HG02885 (cell line): ENCODE measurements around the gene RAPGEF3.

Source experiments
- ATAC-seq: cut with Tn5 transposase; IDR thresholded peaks from one replicate; pipeline ENCODE4 v1.9.1; 2021; ENCODE audit warnings: mild to moderate bottlenecking; ENCODE audit not compliant: unreplicated experiment, poor library complexity

The RAPGEF3 gene

GRCh38 chr12:47705566-47706425 is 52.9 kb downstream of the RAPGEF3 start, which contains the start of gene RPAP3:
Gene RPAP3, minus strand, starts transcription at chr12:47706030. Its CDS starts 3,190 bp downstream, at chr12:47702840.
- peak; percentile 87 for ATAC-seq

DNA sequence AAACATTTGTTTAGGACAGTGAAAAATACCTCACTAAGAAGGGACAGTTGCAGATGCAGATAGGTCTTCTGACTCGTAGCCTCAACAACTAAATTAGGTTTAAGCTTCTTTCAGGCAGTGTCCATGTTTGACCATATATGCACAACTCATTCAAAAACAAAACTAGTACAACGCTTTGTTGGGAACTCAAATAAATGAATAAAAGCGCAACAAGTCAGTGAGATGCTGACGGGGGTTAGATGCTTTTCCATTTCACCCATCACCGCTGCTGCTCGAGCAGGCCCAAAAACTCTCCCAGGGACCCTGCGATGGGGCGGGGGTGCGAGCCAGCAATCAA is 53.5 kb downstream of the RAPGEF3 start:
- ATAC-seq = no peak

GRCh38 chr12:47704719-47705118 is 54.0 kb downstream of the RAPGEF3 start:
- ATAC-seq = no peak

DNA sequence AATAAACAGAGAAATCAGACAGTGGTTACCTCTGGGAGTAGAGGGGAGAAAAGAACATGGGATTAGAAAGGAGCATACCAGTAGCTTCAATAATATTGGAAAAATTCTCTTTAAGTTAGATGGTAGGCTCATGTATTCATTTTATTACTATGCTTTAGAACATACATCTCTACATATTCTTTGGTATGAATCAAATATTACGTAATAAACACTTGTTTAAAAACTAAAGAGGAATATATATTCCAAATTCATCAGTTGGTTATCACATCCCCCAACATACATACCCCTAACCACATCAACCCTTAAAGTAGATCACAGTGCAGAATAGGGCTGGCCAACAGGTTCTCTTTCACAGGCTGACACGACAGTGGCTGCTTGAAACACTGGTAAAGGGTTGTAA is 58.4 kb downstream of the RAPGEF3 start:
- ATAC-seq = no peak

- ATAC-seq = no peak
Observed at GRCh38 chr12:47698631-47699030, 60.0 kb downstream of the RAPGEF3 start.

DNA sequence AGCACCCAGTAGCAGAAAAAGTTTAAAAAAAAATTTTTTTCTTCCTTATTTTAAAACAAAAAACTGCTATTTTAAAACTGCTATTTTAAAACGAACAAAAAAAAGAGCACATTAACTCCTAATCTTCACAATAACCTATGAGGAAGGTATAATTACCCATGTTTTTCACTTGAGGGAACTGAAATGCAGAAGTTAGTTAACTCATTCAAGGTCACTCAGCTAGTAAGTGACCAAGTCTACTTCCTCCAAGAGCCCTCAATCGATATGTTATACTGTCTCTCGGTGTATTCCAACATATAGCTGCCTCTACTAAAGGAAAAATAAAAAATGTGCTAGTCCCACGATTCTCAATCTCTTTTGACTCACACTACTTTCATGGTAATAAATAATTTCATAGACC is 60.6 kb downstream of the RAPGEF3 start:
- peak; percentile 44 for ATAC-seq

GRCh38 chr12:47689215-47689614 is 69.5 kb downstream of the RAPGEF3 start:
- no peak for ATAC-seq

DNA sequence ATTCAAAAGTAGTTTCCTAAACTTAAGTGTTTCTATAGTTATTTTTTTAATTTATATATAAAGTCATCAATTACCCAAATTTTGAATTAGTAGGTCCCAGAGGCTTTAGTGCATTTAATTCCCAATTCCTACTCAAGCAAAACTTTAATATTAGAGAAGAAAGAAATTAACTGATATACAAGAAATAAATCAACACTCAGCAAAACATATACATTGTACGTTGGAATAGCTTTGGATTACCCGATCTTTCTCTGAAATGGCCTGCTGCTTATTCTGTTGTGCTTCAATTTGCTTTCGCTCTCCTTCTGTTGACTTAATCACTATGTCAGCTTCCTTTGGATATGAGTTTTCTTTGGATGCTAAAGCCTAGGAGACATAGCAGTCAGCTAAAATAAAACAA is 71.0 kb downstream of the RAPGEF3 start:
- ATAC-seq = no peak

GRCh38 chr12:47686645-47687240 is 71.9 kb downstream of the RAPGEF3 start:
- no peak for ATAC-seq
